CD4-positive, alpha-beta T cell treated with Interleukin-12 subunit alpha and Interleukin-12 subunit beta, for 1 hour (primary cell): ENCODE results near the gene CENPP.

Experiments used
- DNase-seq: peaks from one replicate; pipeline ENCODE4 v3.0.0-alpha.2; 2020

Gene CENPP

DNA sequence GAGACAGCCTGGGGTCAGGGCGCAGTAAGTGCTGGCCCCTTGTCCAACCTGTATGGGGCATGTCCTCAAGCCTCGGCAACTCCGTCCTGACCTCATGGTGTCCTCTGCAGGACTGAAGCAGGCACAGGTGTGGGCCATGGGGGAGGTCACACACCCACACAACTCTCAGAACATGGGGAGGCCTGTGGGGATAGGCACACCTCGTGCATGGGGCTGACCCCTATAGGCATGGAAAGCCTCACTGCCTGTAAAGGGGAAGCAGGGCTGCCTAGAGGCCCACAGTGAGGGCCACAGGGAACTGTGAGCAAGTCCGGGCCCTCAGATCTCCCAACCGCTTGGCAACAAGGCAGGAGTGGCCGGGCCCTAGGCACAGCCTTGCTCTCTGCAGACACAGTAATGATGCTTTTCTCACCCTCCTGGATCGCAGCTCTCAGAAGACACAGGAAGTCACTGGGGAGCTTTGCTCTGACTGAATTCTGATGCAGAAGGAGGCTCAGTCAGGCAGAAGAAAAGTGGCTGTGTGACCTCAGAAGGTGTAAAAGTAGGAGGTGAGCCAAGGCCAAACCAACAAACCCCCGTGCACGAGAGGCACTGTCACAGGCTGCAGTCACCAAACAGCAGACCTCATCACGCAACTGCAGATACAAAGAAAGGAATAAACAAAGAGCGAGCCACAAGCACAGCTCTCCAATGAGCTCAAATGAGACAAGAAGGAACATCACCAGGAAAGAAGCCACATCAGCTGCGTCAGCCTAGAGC lies 338.8 kb downstream of the CENPP start:
- DNase-seq, result peak; percentile 19

DNA sequence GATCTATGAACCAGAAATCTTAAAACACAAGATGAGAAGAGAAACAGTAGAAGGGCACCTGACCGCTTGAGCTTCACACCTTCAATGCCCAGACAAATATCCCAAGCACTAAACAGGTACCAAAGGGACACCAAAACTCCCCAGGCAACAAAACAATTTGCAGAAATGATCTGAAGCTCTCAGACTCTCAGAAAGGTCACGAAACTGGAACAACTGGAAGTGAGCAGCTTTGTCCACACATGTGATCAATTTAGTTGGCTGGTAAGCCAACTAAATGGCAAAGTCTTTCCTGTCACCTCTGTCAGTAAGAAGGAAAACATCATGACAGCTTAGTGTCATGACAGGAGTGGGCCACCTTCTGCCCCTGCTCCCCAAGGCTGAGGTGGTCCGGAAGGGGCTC lies 340.1 kb downstream of the CENPP start:
- DNase-seq, result no peak

DNA sequence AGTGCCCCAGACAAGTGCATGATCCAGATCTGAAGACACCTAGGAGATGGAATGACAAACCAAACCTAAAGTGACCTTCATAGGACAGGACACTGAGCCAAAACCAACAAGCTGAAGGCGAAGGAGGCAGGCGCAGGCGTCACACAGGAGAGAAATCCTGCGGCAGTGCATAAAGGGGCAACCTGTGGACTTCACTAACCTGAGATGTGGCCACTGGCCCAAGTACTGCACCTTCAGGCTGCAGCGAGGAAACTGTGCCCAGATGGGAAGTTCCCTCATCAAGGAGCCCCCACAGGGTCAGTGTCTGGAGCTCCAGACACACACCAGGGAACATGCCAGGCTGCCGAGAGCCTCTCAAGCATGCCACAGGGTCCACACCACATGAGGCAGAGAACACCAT lies 340.5 kb downstream of the CENPP start:
- DNase-seq, result no peak

DNA sequence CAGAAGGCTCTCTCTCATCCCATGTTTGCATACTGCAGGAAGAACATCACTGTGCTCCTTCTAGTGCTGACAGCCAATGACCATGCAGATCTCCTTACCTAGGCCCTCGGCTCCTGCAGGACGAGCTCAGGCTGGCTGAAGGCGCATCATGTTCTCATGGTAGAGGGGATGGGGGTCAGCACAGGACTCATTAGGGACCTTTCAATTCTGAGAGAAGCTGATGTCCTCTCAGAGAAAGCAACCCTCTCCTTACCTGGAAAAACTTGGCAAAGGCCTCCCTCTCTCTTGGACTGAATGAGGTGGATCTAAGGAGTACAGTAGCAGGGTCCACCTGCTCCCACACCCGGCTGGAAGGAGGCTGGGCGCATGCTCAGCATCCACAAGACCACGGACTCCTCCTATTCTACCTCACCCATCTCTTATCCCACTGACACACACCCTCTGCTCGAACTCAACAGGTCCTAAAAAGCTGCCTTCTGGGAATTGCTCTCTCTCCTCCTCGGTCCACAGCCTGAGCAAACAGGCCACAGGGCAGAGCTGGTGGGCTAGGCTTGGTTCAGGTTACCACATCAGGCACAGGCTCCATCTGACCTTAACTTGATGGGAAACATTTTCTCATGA lies 341.3 kb downstream of the CENPP start:
- DNase-seq, result no peak

DNA sequence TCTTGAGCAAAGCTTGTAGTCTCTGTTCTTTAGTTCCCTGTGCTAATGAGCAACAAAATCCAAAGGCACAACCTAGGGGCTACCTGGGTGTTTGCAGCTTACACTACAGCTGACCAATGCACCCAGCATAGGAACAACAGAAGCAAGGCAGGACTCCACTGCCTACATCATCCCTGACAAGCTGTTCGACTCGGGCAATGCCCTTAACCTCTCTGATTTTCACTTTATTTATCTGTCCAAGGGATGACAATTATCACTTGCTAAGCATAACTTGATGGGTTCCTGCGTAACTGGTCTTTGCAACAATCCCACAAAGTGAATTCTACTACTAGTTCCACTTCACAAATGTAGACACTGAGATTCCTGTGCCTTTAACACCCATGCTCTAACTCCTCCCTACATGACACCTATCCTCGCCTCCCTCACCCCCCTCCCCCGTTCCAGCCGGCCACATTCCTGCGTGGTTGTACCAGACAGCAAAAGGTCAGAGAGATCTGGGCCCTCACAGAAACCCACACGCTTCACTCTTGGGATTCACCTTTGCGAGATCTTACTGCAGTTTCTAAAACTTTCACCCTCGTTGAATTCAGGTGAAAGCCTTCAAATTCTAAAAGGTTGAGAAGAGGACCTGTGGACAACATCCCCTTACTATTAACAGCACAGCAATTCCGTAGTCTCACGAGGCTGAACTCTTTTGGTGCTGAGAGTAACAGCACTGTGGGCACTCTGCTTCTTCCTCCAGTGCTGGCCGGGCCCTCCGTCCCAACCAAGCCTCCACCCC lies 343.2 kb downstream of the CENPP start:
- DNase-seq, result peak; percentile 33

DNA sequence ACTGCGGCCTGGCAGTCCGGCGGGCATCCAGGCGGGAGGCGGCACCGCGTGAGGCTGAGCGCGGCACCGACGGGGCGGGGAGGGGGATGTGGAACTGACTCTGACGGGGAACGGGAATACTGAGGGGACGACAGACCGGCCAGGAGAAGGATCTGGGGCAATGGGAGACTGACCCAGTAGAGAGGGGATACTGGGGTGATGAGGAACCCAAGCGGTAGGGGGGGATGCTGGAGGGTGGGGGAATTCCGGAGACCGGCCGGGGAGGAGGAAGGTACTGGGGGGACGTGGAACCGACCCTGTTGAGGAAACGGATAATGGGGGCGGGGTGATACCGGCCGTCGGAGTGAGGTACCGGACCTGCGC lies 343.8 kb downstream of the CENPP start:
- DNase-seq, result no peak
